GM12801 (cell line): Measurements from ENCODE around the gene PPP1R15B.

Experiments
- TF ChIP-seq, protein P1 (sequence below): IDR thresholded peaks from one replicate; pipeline ENCODE4 v1.5.1; 2011; ENCODE audit warnings: control low read depth; ENCODE audit not compliant: insufficient read length; ENCODE audit errors: extremely low read depth

Gene PPP1R15B

DNA sequence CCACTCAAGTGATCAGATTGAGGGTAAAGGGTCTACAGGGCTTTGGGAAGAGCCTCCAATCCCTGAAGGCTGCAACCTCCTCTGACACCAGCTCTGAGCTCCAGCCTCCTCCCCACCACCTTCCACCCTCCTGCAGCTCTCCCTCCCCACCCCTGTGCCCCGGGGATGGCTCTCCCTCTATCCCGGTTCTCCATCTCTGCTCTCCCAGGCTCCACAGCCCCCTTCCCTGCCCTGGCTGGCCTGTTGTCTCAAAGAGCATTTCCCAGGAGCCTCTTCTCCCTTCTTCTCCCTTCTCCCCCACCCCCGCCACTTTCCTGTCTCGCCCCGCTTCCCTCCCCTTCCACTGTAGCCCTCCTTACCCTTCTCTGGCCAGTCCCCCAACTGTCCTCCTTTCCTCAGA is 53.0 kb downstream of the PPP1R15B start:
- TF ChIP-seq, protein P1, sequence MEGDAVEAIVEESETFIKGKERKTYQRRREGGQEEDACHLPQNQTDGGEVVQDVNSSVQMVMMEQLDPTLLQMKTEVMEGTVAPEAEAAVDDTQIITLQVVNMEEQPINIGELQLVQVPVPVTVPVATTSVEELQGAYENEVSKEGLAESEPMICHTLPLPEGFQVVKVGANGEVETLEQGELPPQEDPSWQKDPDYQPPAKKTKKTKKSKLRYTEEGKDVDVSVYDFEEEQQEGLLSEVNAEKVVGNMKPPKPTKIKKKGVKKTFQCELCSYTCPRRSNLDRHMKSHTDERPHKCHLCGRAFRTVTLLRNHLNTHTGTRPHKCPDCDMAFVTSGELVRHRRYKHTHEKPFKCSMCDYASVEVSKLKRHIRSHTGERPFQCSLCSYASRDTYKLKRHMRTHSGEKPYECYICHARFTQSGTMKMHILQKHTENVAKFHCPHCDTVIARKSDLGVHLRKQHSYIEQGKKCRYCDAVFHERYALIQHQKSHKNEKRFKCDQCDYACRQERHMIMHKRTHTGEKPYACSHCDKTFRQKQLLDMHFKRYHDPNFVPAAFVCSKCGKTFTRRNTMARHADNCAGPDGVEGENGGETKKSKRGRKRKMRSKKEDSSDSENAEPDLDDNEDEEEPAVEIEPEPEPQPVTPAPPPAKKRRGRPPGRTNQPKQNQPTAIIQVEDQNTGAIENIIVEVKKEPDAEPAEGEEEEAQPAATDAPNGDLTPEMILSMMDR, result no peak

DNA sequence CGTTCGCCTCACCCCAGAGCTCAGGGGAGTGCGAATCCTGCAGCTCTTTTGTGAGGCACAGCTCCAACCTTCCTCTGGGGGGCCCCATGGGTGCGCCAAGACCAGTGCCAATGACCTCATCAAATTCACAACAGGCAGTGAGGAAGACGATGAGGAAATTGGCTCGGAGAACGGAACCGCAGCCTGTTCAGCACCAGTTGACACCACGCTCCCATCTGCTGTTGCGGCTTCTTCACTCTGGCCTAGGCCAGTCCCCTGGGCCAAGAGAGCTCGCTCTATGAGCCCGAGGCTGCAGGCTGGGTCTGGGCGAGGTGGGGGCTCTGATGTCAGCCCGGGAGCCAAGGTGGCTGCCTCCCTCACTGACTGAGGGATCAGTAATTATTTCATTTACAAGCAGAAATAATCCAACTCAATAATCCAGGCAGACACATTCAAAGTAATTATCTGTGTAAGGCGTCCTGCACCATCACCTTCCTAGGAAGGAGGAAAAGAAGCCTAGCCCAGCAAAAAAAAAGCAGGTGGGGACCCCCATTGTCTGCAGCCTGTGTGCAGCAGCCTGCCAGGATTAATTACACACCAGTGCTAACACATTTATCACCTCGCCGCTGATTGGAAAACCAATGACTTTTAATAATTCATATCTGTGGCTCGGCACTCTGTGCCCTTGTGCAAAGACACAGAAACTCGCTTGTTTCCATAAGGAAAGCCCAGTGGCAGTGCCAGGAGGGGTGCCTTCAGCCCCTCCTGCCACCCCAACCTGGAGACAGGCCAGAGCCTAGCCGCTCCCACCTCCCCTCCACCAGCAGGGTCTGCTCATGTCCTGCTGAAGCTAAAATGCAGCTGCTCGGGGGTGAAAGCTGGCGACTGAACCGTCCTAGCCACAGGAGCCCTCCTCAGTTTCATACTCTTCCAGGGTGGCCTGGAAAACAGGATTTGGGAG is 53.8 kb downstream of the PPP1R15B start:
- TF ChIP-seq, protein P1, result no peak

DNA sequence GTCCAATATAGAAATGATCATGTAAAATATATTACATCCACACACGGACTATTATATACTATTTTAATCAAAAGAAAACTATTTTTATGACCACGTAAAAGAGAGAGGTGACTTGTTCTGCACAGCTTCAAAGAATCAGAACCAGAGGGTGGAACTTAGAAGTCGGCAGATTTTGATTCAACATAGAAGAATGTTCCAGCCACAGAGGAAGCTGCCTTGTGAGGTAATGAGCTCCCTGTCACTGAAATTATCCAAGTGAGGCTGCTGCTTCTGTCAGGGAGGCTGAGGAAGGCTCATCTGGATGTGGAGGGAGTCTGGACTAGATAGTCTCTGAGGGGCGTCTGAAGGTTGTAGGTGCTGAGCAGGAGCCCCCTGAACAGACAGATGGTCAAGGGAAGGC is 54.6 kb downstream of the PPP1R15B start:
- TF ChIP-seq, protein P1, result no peak

DNA sequence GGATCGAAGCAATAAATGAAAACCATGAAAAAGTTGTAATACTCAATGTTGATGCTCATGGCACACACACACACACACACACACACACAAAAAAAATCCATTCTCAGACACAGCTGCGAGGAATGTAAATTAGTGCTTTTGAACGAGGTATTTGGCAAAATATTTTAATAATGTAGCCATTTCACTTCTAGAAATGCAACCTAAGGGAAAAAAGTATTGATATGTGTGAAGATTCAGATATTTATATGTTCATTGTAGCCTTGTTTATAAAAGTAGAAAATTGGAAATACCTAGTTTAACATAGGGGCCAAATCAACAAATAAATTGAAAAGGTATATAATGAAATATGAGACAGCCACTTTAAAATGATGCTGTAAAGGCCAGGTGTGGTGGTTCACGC is 55.7 kb downstream of the PPP1R15B start:
- TF ChIP-seq, protein P1, result no peak

DNA sequence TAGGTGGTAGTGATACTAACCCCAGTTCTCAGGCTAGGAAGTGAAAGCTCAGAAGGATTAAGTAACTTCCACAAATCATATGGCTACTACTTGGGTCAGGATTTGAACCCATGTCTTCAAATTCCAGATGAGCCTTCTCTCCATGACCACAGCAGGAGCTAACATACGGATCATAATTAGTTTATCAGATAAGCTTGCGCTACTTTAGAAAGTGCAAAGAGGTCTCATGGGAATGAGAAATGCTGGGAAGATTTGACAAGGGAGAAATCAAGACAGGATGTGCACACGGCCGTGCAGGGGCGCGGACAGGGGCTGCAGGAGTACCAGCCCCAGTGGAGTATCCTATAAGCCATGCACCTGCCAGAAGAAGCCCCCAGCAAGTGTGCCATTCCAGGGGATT is 57.0 kb downstream of the PPP1R15B start:
- TF ChIP-seq, protein P1, result no peak
